ENCODE results near the gene EPO.
"Not testable (repeated sequence)": the region's sequence is repeated elsewhere in the genome, so short reads cannot be mapped to it uniquely, and the experiment has no call there.

The EPO gene

GRCh38 chr7:100739934-100740333, 19.7 kb downstream of the EPO start:
- DNase-seq (ENCODE audit: low read depth) = no peak

DNA sequence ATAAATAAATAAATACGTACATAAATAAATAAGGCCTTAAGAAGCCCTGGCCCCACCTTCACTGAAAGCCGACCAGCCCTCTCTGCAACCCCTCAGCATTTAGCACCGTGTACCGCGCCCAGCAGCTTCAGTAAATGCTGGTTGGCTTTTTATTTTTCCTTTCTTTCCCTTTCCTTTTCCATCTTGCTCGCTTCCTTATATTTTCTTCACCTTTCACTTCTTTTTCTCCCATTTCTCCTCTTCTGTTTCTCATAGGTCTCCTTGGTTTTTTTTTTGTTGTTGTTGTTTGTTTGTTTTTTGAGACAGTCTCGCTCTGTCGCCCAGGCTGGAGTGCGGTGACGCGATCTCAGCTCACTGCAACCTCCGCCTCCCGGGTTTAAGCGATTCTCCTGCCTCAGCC, 24.3 kb downstream of the EPO start:
- DNase-seq (ENCODE audit: low read depth) = no peak

- no peak for DNase-seq (ENCODE audit: low read depth)
Measured at GRCh38 chr7:100745184-100745583, 24.9 kb downstream of the EPO start.

GRCh38 chr7:100752994-100753393, 32.7 kb downstream of the EPO start:
- no peak for DNase-seq (ENCODE audit: low read depth)

- no peak for DNase-seq (ENCODE audit: low read depth)
Measured at GRCh38 chr7:100753750-100754149, 33.5 kb downstream of the EPO start.

GRCh38 chr7:100759357-100760171, 39.3 kb downstream of the EPO start:
- DNase-seq (ENCODE audit: low read depth) = no peak

DNA sequence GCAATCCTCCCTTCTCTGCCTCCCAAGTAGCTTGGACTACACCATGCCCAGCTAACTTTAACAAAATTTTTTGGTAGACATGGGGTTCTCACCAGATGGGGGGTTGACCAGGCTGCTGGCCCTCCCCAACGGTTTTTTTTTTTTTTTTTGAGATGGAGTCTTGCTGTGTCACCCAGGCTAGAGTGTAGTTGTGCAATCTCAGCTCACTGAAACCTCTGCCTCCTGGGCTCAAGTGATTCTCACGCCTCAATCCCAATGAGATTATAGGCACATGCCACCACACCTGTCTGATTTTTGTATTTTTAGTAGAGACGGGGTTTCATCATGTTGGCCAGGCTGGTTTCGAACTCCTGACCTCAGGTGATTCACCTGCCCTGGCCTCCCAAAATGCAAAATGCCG, 42.6 kb downstream of the EPO start:
- DNase-seq (ENCODE audit: low read depth) = not testable (repeated sequence)

DNA sequence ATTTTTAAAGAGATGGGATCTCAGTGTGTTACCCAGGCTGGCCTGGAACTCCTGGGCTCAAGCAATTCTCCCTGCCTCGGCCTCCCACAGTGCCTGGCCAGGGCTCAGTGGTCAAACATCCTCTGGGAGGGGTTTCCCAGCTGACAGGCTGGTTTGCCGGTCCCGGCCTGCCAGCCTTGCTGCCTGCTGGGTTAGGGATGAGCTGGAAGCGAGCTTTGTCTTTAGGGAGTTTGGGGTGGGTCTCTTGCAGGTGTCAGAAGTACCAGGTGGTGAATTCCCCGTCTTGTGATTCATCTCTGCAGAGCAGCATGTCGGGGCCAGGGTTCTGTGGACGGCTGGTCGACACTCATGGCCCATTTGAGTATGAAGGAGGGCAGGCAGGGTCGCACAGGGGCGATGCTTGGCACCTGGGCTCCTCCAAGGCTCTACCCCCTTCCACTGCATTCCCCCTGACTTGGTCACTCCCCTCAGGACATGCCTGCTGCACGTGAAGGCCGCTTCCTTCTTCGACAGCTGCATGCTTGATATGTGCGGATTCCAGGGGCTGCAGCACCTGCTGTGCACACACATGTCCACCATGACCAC, 43.4 kb downstream of the EPO start:
- DNase-seq (ENCODE audit: low read depth) = no peak

GRCh38 chr7:100764841-100765240, 44.6 kb downstream of the EPO start:
- DNase-seq (ENCODE audit: low read depth) = no peak

GRCh38 chr7:100765250-100765649, 45.0 kb downstream of the EPO start:
- DNase-seq (ENCODE audit: low read depth) = no peak

GRCh38 chr7:100768784-100769183, 48.5 kb downstream of the EPO start:
- no peak for DNase-seq (ENCODE audit: low read depth)
